Measurements from ENCODE around the gene GRN. TPM values are rescaled to one million over a fixed set of nuclear protein-coding genes. Genes with fewer than 3 reads are reported as not detected.

The GRN gene
- polyA plus RNA-seq, 2 of the 4 experiments (the other 2 are of a cell fraction) = 111 to 197 TPM

GRCh38 chr17:44383363-44383762 is 38.3 kb downstream of the GRN start:
- Histone ChIP-seq H3K27ac (no peak overlapping the region), H3K9me3 (no peaks in the 10 kb centered on the region), H3K4me3 (no peak overlapping the region), H3K4me2 (no peak overlapping the region), H3K4me1 (peaks cover 3% of the 10 kb centered on the region; the same call in 1 of the 3 replicates)
- TF ChIP-seq ZSCAN20 (CRISPR knock-in tag; IDR thresholded peaks at IDR 0.05) = no peak
- TF ChIP-seq NFE2L2 (conservative IDR thresholded peaks at IDR 0.05; ENCODE audit: low read length) = no peak
- TF ChIP-seq MYC (IDR thresholded peaks at IDR 0.05; ENCODE audit: borderline replicate concordance, low read length) = no peak
- no peak for TF ChIP-seq ZFP36 (IDR thresholded peaks at IDR 0.05; ENCODE audit: borderline replicate concordance, partially characterized antibody)
- TF ChIP-seq, protein P1, sequence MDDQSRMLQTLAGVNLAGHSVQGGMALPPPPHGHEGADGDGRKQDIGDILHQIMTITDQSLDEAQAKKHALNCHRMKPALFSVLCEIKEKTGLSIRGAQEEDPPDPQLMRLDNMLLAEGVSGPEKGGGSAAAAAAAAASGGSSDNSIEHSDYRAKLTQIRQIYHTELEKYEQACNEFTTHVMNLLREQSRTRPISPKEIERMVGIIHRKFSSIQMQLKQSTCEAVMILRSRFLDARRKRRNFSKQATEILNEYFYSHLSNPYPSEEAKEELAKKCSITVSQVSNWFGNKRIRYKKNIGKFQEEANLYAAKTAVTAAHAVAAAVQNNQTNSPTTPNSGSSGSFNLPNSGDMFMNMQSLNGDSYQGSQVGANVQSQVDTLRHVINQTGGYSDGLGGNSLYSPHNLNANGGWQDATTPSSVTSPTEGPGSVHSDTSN (IDR thresholded peaks at IDR 0.05) = no peak
- TF ChIP-seq FOSB (CRISPR knock-in tag; IDR thresholded peaks at IDR 0.05) = no peak
- TF ChIP-seq MAZ (IDR thresholded peaks at IDR 0.05; ENCODE audit: borderline replicate concordance, low read depth, low read length) = no peak
- ChIA-PET CTCF (interaction anchor here (0.5 to 2.3 kb wide), 4 partner anchors 19 to 140 kb away, joined by 3 to 11 read pairs (median 4); partner anchors contain the start of gene FAM171A2), POLR2A (no interaction called here)
- no peak for DNase-seq (ENCODE audit: low read depth in 1 of 2, low spot score in 1 of 2)
- FAIRE-seq = no peak
- WGBS (ENCODE audit: missing lambda C conversion rate) = 92% methylated on average over 11 of the region's 15 CpGs
- no peak for ATAC-seq

- ATAC-seq (no peak), FAIRE-seq (no peak), DNase-seq (ENCODE audit: low read depth in 1 of 2, low spot score in 1 of 2) (no peak)
- Histone ChIP-seq H3K9me3 (no peaks in the 10 kb centered on the region), H3K27ac (no peak overlapping the region), H3K4me1 (peaks cover 3% of the 10 kb centered on the region; the same call in 1 of the 3 replicates), H3K4me3 (no peak overlapping the region), H3K4me2 (no peak overlapping the region)
- WGBS (ENCODE audit: missing lambda C conversion rate) = 92% methylated on average over 11 of the region's 16 CpGs
- POLR2A ChIA-PET = no interaction called here
- CTCF ChIA-PET = interaction anchor here (0.8 to 2.3 kb wide), 3 partner anchors 20 to 139 kb away, joined by 3 to 11 read pairs (median 6); partner anchors contain the start of gene FAM171A2
- TF ChIP-seq BHLHE40 (IDR thresholded peaks at IDR 0.05; ENCODE audit: low read depth, low read length) = no peak
- TF ChIP-seq SREBF2 (IDR thresholded peaks at IDR 0.05) = no peak
- no peak for TF ChIP-seq TP53 (CRISPR knock-in tag; IDR thresholded peaks at IDR 0.05)
- no peak for TF ChIP-seq CHD4 (IDR thresholded peaks at IDR 0.05; ENCODE audit: borderline replicate concordance)
- TF ChIP-seq CHD2 (IDR thresholded peaks at IDR 0.05; ENCODE audit: low read length, partially characterized antibody) = no peak
- no peak for TF ChIP-seq EHMT2 (IDR thresholded peaks at IDR 0.05; ENCODE audit: low read depth)
- TF ChIP-seq RARB (CRISPR knock-in tag; IDR thresholded peaks at IDR 0.05) = no peak
Measured at GRCh38 chr17:44383861-44384260, 38.8 kb downstream of the GRN start.

DNA sequence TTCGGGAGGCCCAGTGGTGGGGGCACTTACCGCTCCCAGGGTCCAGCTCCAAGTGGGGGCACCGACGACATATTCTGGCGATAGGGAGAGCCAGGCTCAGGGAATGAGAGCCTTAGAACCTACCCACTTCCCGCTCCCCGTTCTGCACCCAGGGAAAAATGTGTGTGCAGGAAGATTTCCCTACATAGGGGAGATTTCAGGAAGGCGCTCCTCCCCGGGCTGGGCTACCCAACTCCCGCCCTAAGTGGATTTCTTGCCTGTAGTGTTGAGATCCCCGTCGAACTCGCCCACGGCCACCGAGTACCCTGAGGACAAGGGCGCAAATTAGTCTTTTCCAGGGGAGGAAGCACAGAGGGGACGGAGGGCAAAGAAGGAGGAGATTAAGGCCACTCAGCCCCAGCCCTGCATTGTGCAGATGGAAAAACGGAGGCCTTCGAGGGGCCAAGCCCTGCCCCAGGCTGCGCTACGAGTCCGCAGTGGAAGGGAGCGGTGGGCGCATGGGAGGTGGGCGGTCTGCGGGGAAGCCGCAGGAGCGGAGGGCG is 39.2 kb downstream of the GRN start:
- H3K4me1 ChIP-seq = peaks cover 3% of the 10 kb centered on the region; the same call in 1 of the 3 replicates

More for the DNA sequence above, 39.2 kb downstream of the GRN start:
- peak overlapping the region in 1 of 2 experiments; percentile 86; a peak in 3 of 6 replicates for H3K27ac ChIP-seq
- peak overlapping the region; percentile 87 for H3K4me2 ChIP-seq
- no peaks in the 10 kb centered on the region for H3K9me3 ChIP-seq
- CTCF ChIA-PET = interaction anchor here (0.8 to 2.8 kb wide), 9 partner anchors 9 to 139 kb away, joined by 3 to 19 read pairs (median 3); partner anchors contain the start of gene FAM171A2
- WGBS (ENCODE audit: missing lambda C conversion rate) = 94% methylated on average over 29 of the region's 29 CpGs
- POLR2A ChIA-PET = interaction anchor here (1.3 kb wide), 1 partner anchor 119 kb away, joined by 4 read pairs; the partner anchor contains the start of gene GPATCH8
- FAIRE-seq = no peak
- TF ChIP-seq, protein P2, sequence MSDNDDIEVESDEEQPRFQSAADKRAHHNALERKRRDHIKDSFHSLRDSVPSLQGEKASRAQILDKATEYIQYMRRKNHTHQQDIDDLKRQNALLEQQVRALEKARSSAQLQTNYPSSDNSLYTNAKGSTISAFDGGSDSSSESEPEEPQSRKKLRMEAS (IDR thresholded peaks at IDR 0.05) = no peak
- TF ChIP-seq, protein P3, sequence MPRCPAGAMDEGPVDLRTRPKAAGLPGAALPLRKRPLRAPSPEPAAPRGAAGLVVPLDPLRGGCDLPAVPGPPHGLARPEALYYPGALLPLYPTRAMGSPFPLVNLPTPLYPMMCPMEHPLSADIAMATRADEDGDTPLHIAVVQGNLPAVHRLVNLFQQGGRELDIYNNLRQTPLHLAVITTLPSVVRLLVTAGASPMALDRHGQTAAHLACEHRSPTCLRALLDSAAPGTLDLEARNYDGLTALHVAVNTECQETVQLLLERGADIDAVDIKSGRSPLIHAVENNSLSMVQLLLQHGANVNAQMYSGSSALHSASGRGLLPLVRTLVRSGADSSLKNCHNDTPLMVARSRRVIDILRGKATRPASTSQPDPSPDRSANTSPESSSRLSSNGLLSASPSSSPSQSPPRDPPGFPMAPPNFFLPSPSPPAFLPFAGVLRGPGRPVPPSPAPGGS (IDR thresholded peaks at IDR 0.05) = no peak
- TF ChIP-seq ZC3H11A (IDR thresholded peaks at IDR 0.05) = no peak
- no peak for TF ChIP-seq EP300 (IDR thresholded peaks at IDR 0.05)
- no peak for TF ChIP-seq JUNB (IDR thresholded peaks at IDR 0.05)
- no peak for TF ChIP-seq ATOH8 (CRISPR knock-in tag; IDR thresholded peaks at IDR 0.05; ENCODE audit: low read depth)
- TF ChIP-seq HOXB5 (CRISPR knock-in tag; IDR thresholded peaks at IDR 0.05) = no peak
- no peak for TF ChIP-seq NFE2L2 (conservative IDR thresholded peaks at IDR 0.05; ENCODE audit: low read length)
- no peak overlapping the region for H3K4me3 ChIP-seq
- no peak for DNase-seq (ENCODE audit: low read depth in 1 of 2, low spot score in 1 of 2)
- no peak; a peak in 1 of 6 replicates for ATAC-seq

Measured in A549 (cell line).